MCF 10A (cell line): ENCODE measurements around the gene KLHDC10. TPM values are rescaled to one million over a fixed set of nuclear protein-coding genes. Genes with fewer than 3 reads are reported as not detected.

Source experiments
- BruUV-seq: library from RNA; stranded (reverse); fragments of 400-500 nt; replicated peaks from 2 replicates; lab custom pipeline; 2021; lab: Mats Ljungman, UMichigan
- CTCF ChIA-PET: fragments of 300-600 bp; sonication (Branson Sonifier 250); formaldehyde crosslinking; extraction: SDS; loops from one replicate; lab custom pipeline; 2021; ENCODE audit warnings: antibody characterized with exemption, inconsistent platforms; lab: Yijun Ruan, JAX
- POLR2A ChIA-PET: fragments of 300-600, 350-650 bp; sonication (Branson Sonifier 250); formaldehyde crosslinking; extraction: SDS; loops from one replicate; lab custom pipeline; 2020; ENCODE audit warnings: antibody characterized with exemption, inconsistent platforms; lab: Yijun Ruan, JAX
- DNase-seq: peaks from one replicate; pipeline ENCODE4 v3.0.0-alpha.2; 2018; ENCODE audit not compliant: unreplicated experiment
- H3K27ac Mint-ChIP-seq: one replicate; pipeline ENCODE4 v1.8.0; 2022; ENCODE audit warnings: mild to moderate bottlenecking, low read depth, mixed read lengths; ENCODE audit not compliant: unreplicated experiment
- H3K27me3 Mint-ChIP-seq: one replicate; pipeline ENCODE4 v1.8.0; 2022; ENCODE audit warnings: mixed read lengths; ENCODE audit not compliant: insufficient read depth, unreplicated experiment
- H3K36me3 Mint-ChIP-seq: one replicate; pipeline ENCODE4 v1.8.0; 2022; ENCODE audit warnings: mild to moderate bottlenecking, moderate library complexity, mixed read lengths; ENCODE audit not compliant: insufficient read depth, unreplicated experiment
- H3K4me1 Mint-ChIP-seq: one replicate; pipeline ENCODE4 v1.8.0; 2022; ENCODE audit warnings: mixed read lengths; ENCODE audit not compliant: insufficient read depth, unreplicated experiment
- H3K4me3 Mint-ChIP-seq: one replicate; pipeline ENCODE4 v1.8.0; 2022; ENCODE audit warnings: mild to moderate bottlenecking, moderate library complexity, mixed read lengths; ENCODE audit not compliant: unreplicated experiment
- H3K9me3 Mint-ChIP-seq: one replicate; pipeline ENCODE4 v1.8.0; 2022; ENCODE audit warnings: mixed read lengths; ENCODE audit not compliant: unreplicated experiment
- CTCF ChIP-seq: fragments of 200-600 bp; IDR thresholded peaks from one replicate; pipeline ENCODE4 v1.8.0; 2022; ENCODE audit warnings: antibody characterized with exemption, mild to moderate bottlenecking; ENCODE audit not compliant: unreplicated experiment
- intact Hi-C: fragments of 100-400 bp; cut with micrococcal nuclease; formaldehyde crosslinking; loops from 2 replicates; pipeline ENCODE4 v1.14.1; 2022
- total RNA-seq: library from RNA; stranded (reverse); gene quantifications from 2 replicates; pipeline ENCODE4 v1.2.3, GENCODE V29; 2022

The KLHDC10 gene
- total RNA-seq, 1 experiment from 2014 or later: 25.8 TPM

- DNase-seq: no peak
- CTCF ChIA-PET: no interaction called here
- POLR2A ChIA-PET: no interaction called here
- H3K36me3 Mint-ChIP-seq: no peaks in the 10 kb centered on the region
- TF ChIP-seq CTCF: no peak
- H3K4me1 Mint-ChIP-seq: peaks cover 6% of the 10 kb centered on the region
- no peaks in the 10 kb centered on the region for H3K9me3 Mint-ChIP-seq
- H3K27ac Mint-ChIP-seq: no peak overlapping the region
- no peaks in the 10 kb centered on the region for H3K27me3 Mint-ChIP-seq
- no TSS peak for BruUV-seq
- no peak overlapping the region for H3K4me3 Mint-ChIP-seq
- intact Hi-C loops: no loop called here
These were observed 22.3 kb downstream of the KLHDC10 start for GRCh38 chr7:130092598-130092997.

GRCh38 chr7:130095812-130096211 lies 25.5 kb downstream of the KLHDC10 start:
- Mint-ChIP-seq H3K9me3 (no peaks in the 10 kb centered on the region), H3K4me1 (peaks cover 6% of the 10 kb centered on the region), H3K4me3 (no peak overlapping the region), H3K27me3 (no peaks in the 10 kb centered on the region), H3K27ac (no peak overlapping the region), H3K36me3 (peaks cover 6% of the 10 kb centered on the region)
- no TSS peak for BruUV-seq
- DNase-seq: peak; percentile 42
- ChIA-PET CTCF (interaction anchor here (0.6 to 1.4 kb wide), 9 partner anchors 10 to 935 kb away, joined by 3 to 4 read pairs (median 3); no protein-coding TSS in a partner anchor), POLR2A (interaction anchor here (1.2 to 2.0 kb wide), 2 partner anchors 21 to 25 kb away, joined by 3 to 6 read pairs; partner anchors contain the start of gene KLHDC10)
- no peak for TF ChIP-seq CTCF
- intact Hi-C loops: no loop called here

GRCh38 chr7:130096243-130096827 lies 26.0 kb downstream of the KLHDC10 start:
- no peaks in the 10 kb centered on the region for H3K27me3 Mint-ChIP-seq
- peak; percentile 3 for DNase-seq
- peaks cover 6% of the 10 kb centered on the region for H3K4me1 Mint-ChIP-seq
- BruUV-seq: no TSS peak
- intact Hi-C loops: no loop called here
- no peaks in the 10 kb centered on the region for H3K9me3 Mint-ChIP-seq
- H3K4me3 Mint-ChIP-seq: no peak overlapping the region
- H3K36me3 Mint-ChIP-seq: peaks cover 6% of the 10 kb centered on the region
- H3K27ac Mint-ChIP-seq: no peak overlapping the region
- CTCF ChIA-PET: interaction anchor here (0.6 to 1.4 kb wide), 8 partner anchors 9 to 935 kb away, joined by 3 to 8 read pairs (median 4); no protein-coding TSS in a partner anchor
- POLR2A ChIA-PET: interaction anchor here (0.7 to 2.0 kb wide), 3 partner anchors 8 to 26 kb away, joined by 3 to 6 read pairs (median 3); partner anchors contain the start of gene KLHDC10
- TF ChIP-seq CTCF: no peak

- no TSS peak for BruUV-seq
- CTCF ChIA-PET: interaction anchor here (0.5 to 1.0 kb wide), 3 partner anchors 19 to 733 kb away, joined by 3 to 4 read pairs (median 3); no protein-coding TSS in a partner anchor
These were observed 29.0 kb downstream of the KLHDC10 start for GRCh38 chr7:130099331-130099730.

More at GRCh38 chr7:130099331-130099730, 29.0 kb downstream of the KLHDC10 start:
- POLR2A ChIA-PET: interaction anchor here (0.8 kb wide), 1 partner anchor 21 kb away, joined by 4 read pairs; no protein-coding TSS in a partner anchor
- peaks cover 6% of the 10 kb centered on the region for H3K36me3 Mint-ChIP-seq
- peak overlapping the region; percentile 2 for H3K27ac Mint-ChIP-seq
- DNase-seq: no peak
- no peaks in the 10 kb centered on the region for H3K9me3 Mint-ChIP-seq
- no peaks in the 10 kb centered on the region for H3K27me3 Mint-ChIP-seq
- intact Hi-C loops: no loop called here
- no peak overlapping the region for H3K4me3 Mint-ChIP-seq
- peaks cover 6% of the 10 kb centered on the region for H3K4me1 Mint-ChIP-seq
- no peak for TF ChIP-seq CTCF
